Naive thymus-derived CD4-positive, alpha-beta T cell (primary cell): ENCODE data around the gene NRP1. TPM values are rescaled to one million over a fixed set of nuclear protein-coding genes. Genes with fewer than 3 reads are reported as not detected.

Experiments
- ATAC-seq: fragments of 150-1000 bp; cut with Tn5 transposase; 2 replicates; pipeline ENCODE4 v1.10.0; 2021; ENCODE audit warnings: mild to moderate bottlenecking, moderate library complexity
- CTCF ChIA-PET: fragments of 350-600 bp; sonication (Branson Sonifier 250); formaldehyde crosslinking; loops from one replicate; lab custom pipeline; 2021; ENCODE audit warnings: antibody characterized with exemption; lab: Charles Lee
- POLR2A ChIA-PET: fragments of 350-600 bp; sonication (Branson Sonifier 250); formaldehyde crosslinking; loops from one replicate; lab custom pipeline; 2021; ENCODE audit warnings: antibody characterized with exemption, inconsistent platforms; lab: Charles Lee
- DNase-seq, 9 donors: peaks; one replicate each; pipeline versions ENCODE4 v3.0.0 to v3.0.0-alpha.2; 2020 to 2022; ENCODE audit warnings: mixed read lengths in 1 of 9
- H3K27ac ChIP-seq: one replicate; pipeline ENCODE4 v1.7.0; 2013; ENCODE audit warnings: mild to moderate bottlenecking, low read depth, low read length, moderate library complexity
- H3K27me3 ChIP-seq, 2 donors: one replicate each; pipeline ENCODE4 v1.7.0; 2013; ENCODE audit warnings: low read length in 2 of 2, mild to moderate bottlenecking in 2 of 2, moderate library complexity in 2 of 2; ENCODE audit not compliant: control insufficient read depth in 2 of 2, insufficient read depth in 2 of 2
- H3K36me3 ChIP-seq, 3 experiments: 1 replicate in 2 of 3; 2 replicates in 1 of 3; pipeline ENCODE4 v1.7.0; 2013; ENCODE audit warnings: low read length in 3 of 3, mild to moderate bottlenecking in 3 of 3, moderate library complexity in 1 of 3; ENCODE audit not compliant: insufficient read depth in 3 of 3, control insufficient read depth in 2 of 3
- H3K4me1 ChIP-seq, 2 donors: one replicate each; pipeline ENCODE4 v1.7.0; 2013; ENCODE audit warnings: low read length in 2 of 2, mild to moderate bottlenecking in 2 of 2, moderate library complexity in 1 of 2; ENCODE audit not compliant: control insufficient read depth in 2 of 2, insufficient read depth in 2 of 2
- H3K4me3 ChIP-seq: 2 replicates; pipeline ENCODE4 v1.7.0; 2013; ENCODE audit warnings: mild to moderate bottlenecking, low read length
- H3K9me3 ChIP-seq, 3 experiments: 1 replicate in 2 of 3; 2 replicates in 1 of 3; pipeline ENCODE4 v1.7.0; 2013; ENCODE audit warnings: low read length in 3 of 3; ENCODE audit not compliant: control insufficient read depth in 2 of 3
- H3K27ac Mint-ChIP-seq, 9 donors: one replicate each; pipeline ENCODE4 v1.8.0; 2020 to 2022; ENCODE audit warnings: mixed read lengths in 9 of 9, mild to moderate bottlenecking in 8 of 9, moderate library complexity in 5 of 9, inconsistent platforms in 2 of 9
- H3K27me3 Mint-ChIP-seq, 5 donors: one replicate each; pipeline ENCODE4 v1.8.0; 2021 to 2022; ENCODE audit warnings: mixed read lengths in 5 of 5, mild to moderate bottlenecking in 1 of 5
- H3K36me3 Mint-ChIP-seq, 5 donors: one replicate each; pipeline ENCODE4 v1.8.0; 2020 to 2022; ENCODE audit warnings: mixed read lengths in 5 of 5, mild to moderate bottlenecking in 3 of 5, inconsistent platforms in 1 of 5
- H3K4me1 Mint-ChIP-seq, 7 donors: one replicate each; pipeline ENCODE4 v1.8.0; 2020 to 2022; ENCODE audit warnings: mixed read lengths in 7 of 7, mild to moderate bottlenecking in 3 of 7, inconsistent platforms in 1 of 7
- H3K4me3 Mint-ChIP-seq, 10 donors: one replicate each; pipeline ENCODE4 v1.8.0; 2020 to 2022; ENCODE audit warnings: mild to moderate bottlenecking in 10 of 10, mixed read lengths in 10 of 10, moderate library complexity in 6 of 10, inconsistent platforms in 2 of 10
- H3K9me3 Mint-ChIP-seq, 11 donors: one replicate each; pipeline ENCODE4 v1.8.0; 2020 to 2022; ENCODE audit warnings: mixed read lengths in 11 of 11, mild to moderate bottlenecking in 4 of 11, inconsistent platforms in 1 of 11, moderate library complexity in 1 of 11
- intact Hi-C, 2 donors: fragments of 100-400 bp; cut with micrococcal nuclease; formaldehyde crosslinking; loops; one replicate each; pipeline ENCODE4 v1.15.1; 2023
- polyA plus RNA-seq, 2 donors: library from polyadenylated mRNA; unstranded; fragments of 300-500 nt; fragmentation: Illumina TruSeq; gene quantifications; one replicate each; pipeline ENCODE4 v1.2.3, GENCODE V29; 2021
- total RNA-seq, 6 experiments: library from RNA in 5 of 6; stranded (reverse) in 5 of 6; gene quantifications; 1 replicate in 5 of 6; 2 replicates in 1 of 6; pipeline ENCODE4 v1.2.3 and lab custom pipeline; 2021 to 2026

Gene NRP1
- total and polyA plus RNA-seq, 7 experiments from 2014 or later, result 0.72 to 4.6 (median 1.6) TPM; not detected in 2

DNA sequence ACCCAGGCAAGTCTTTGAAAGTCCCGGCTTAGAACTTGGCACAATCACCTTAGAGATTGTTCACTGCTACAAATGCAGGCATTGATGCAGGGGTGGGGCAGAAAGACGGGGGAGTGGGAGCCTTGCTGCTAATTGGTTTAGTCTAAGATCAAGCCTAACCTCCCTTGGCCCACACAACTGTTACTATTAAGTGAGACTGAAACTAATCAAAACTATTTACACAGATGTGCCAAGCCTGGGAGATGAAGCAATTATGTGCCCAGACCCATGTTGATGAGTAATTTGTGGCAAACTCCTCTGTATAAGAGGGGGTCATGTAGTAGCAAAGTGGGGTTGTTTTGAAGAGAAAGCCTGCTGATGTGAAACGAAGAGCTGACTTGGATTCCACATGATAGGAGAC is 198.2 kb downstream of the NRP1 start:
- no peak for DNase-seq
- Histone ChIP-seq H3K27me3 (no peaks in the 10 kb centered on the region), H3K27ac (no peak overlapping the region), H3K4me1 (peaks cover 48 to 81% of the 10 kb centered on the region in 2 donors), H3K4me3 (no peak overlapping the region), H3K36me3 (no peaks in the 10 kb centered on the region), H3K9me3 (no peaks in the 10 kb centered on the region)
- Mint-ChIP-seq H3K36me3 (peaks cover 0 to 4% (median 0%) of the 10 kb centered on the region in 5 donors), H3K4me1 (peaks cover 37 to 83% (median 73%) of the 10 kb centered on the region in 7 donors), H3K4me3 (peak overlapping the region in 3 of 10 donors; percentile 12 to 25 (median 21)), H3K9me3 (peaks cover 0 to 2% (median 0%) of the 10 kb centered on the region in 11 donors), H3K27ac (peak overlapping the region; percentile 43 to 100 (median 95)), H3K27me3 (no peaks in the 10 kb centered on the region)
- no peak for ATAC-seq
- ChIA-PET POLR2A (interaction anchor here (1.0 to 4.9 kb wide), 2 partner anchors 9 to 26 kb away, joined by 3 to 40 read pairs; no protein-coding TSS in a partner anchor), CTCF (interaction anchor here (0.6 to 1.9 kb wide), 2 partner anchors 10 to 84 kb away, joined by 4 to 6 read pairs; no protein-coding TSS in a partner anchor)
- intact Hi-C loops, result loop anchor here (5.0 to 10.0 kb wide), 7 partner anchors 109 to 1374 kb away; partner anchors contain the start of genes CCDC7 (in 2 of the 2), KIF5B (in 2 of the 2), ARHGAP12 (in 1 of the 2) and ITGB1 (in 1 of the 2)

DNA sequence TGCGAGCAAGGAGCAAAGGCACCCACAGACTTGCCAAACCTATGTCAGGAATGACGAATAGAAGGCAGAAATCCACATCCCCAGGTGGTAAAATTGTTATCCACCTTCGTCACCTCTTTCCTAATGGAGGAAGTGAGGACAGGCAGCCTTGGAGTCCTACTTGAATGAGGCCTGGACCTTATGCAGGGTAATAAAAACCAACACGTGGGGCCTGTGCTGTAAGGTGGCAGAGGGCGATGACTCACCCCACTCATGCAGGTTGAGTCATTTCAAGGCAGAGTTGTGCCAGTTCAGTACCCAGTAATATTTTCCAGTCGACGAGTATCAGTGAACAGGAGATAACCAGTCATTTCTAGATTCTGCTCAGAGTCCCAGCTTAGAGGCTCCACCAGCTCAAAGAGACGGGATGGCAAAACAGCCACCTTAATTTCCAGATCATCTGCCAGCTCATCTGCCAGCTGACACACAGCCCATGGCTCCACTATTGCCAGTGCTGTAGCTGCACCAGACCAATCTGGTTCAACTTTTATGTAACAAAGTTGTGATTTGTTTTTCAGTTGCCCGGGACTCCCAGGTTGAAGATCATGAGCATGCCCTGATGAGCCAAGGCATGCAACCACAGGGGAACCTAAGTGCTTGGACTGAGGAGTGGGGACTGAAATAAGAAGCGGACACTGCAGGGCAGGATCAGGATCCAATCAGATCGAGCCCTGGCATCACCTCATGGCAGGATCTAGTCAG is 200.3 kb downstream of the NRP1 start:
- ATAC-seq (peak; percentile 58), DNase-seq (peak in 2 of 9 donors; percentile 61 to 64)
- Histone ChIP-seq H3K4me1 (peaks cover 35 to 85% of the 10 kb centered on the region in 2 donors), H3K27me3 (no peaks in the 10 kb centered on the region), H3K9me3 (no peaks in the 10 kb centered on the region), H3K36me3 (no peaks in the 10 kb centered on the region), H3K4me3 (no peak overlapping the region), H3K27ac (no peak overlapping the region)
- no peaks in the 10 kb centered on the region for H3K9me3 Mint-ChIP-seq
- POLR2A ChIA-PET, result interaction anchor here (0.6 to 1.8 kb wide), 9 partner anchors 8 to 839 kb away, joined by 3 to 6 read pairs (median 4); no protein-coding TSS in a partner anchor
- CTCF ChIA-PET, result interaction anchor here (0.7 to 1.5 kb wide), 4 partner anchors 21 to 1077 kb away, joined by 3 to 4 read pairs (median 4); no protein-coding TSS in a partner anchor
- H3K36me3 Mint-ChIP-seq, result peaks cover 0 to 2% (median 0%) of the 10 kb centered on the region in 5 donors
- intact Hi-C loops, result loop anchor here in 1 of 2 donors (1.0 to 10.0 kb wide), 3 partner anchors 8 to 1079 kb away; partner anchors contain the start of gene KIF5B
- no peaks in the 10 kb centered on the region for H3K27me3 Mint-ChIP-seq
- H3K4me3 Mint-ChIP-seq, result peak overlapping the region in 2 of 10 donors; percentile 27 to 50
- peaks cover 25 to 78% (median 57%) of the 10 kb centered on the region in 7 donors for H3K4me1 Mint-ChIP-seq
- peak overlapping the region in 8 of 9 donors; percentile 54 to 95 (median 82) for H3K27ac Mint-ChIP-seq

- no peak for ATAC-seq
- Histone ChIP-seq H3K27ac (no peak overlapping the region), H3K27me3 (no peaks in the 10 kb centered on the region), H3K4me1 (peaks cover 32 to 86% of the 10 kb centered on the region in 2 donors), H3K4me3 (no peak overlapping the region), H3K9me3 (no peaks in the 10 kb centered on the region), H3K36me3 (no peaks in the 10 kb centered on the region)
- no peak for DNase-seq
- H3K36me3 Mint-ChIP-seq, result peaks cover 0 to 2% (median 0%) of the 10 kb centered on the region in 5 donors
- CTCF ChIA-PET, result interaction anchor here (1.0 to 1.5 kb wide), 2 partner anchors 22 to 124 kb away, joined by 4 read pairs; no protein-coding TSS in a partner anchor
- intact Hi-C loops, result loop anchor here in 1 of 2 donors (10.0 kb wide), 1 partner anchor 1079 kb away; the partner anchor contains the start of gene KIF5B
- peak overlapping the region in 7 of 9 donors; percentile 59 to 95 (median 82) for H3K27ac Mint-ChIP-seq
- peaks cover 0 to 1% (median 0%) of the 10 kb centered on the region in 11 donors for H3K9me3 Mint-ChIP-seq
- POLR2A ChIA-PET, result interaction anchor here (1.0 to 1.8 kb wide), 3 partner anchors 10 to 18 kb away, joined by 3 to 6 read pairs (median 5); no protein-coding TSS in a partner anchor
- H3K27me3 Mint-ChIP-seq, result no peaks in the 10 kb centered on the region
- H3K4me3 Mint-ChIP-seq, result no peak overlapping the region
- H3K4me1 Mint-ChIP-seq, result peaks cover 31 to 81% (median 60%) of the 10 kb centered on the region in 7 donors
These were observed 200.9 kb downstream of the NRP1 start for GRCh38 chr10:33133557-33133956.

GRCh38 chr10:33132626-33133025 is 201.8 kb downstream of the NRP1 start:
- DNase-seq (no peak), ATAC-seq (peak; percentile 60)
- no peak overlapping the region for H3K27ac ChIP-seq
- peaks cover 23 to 77% of the 10 kb centered on the region in 2 donors for H3K4me1 ChIP-seq
- peaks cover 0 to 2% (median 0%) of the 10 kb centered on the region in 5 donors for H3K36me3 Mint-ChIP-seq
- no peak overlapping the region for H3K4me3 Mint-ChIP-seq
- intact Hi-C loops, result loop anchor here in 1 of 2 donors (10.0 kb wide), 1 partner anchor 1078 kb away; the partner anchor contains the start of gene KIF5B
- H3K36me3 ChIP-seq, result no peaks in the 10 kb centered on the region
- peak overlapping the region in 6 of 9 donors; percentile 34 to 95 (median 73) for H3K27ac Mint-ChIP-seq
- no peak overlapping the region for H3K4me3 ChIP-seq
- ChIA-PET CTCF (no interaction called here), POLR2A (no interaction called here)
- H3K9me3 ChIP-seq, result no peaks in the 10 kb centered on the region
- peaks cover 0 to 1% (median 0%) of the 10 kb centered on the region in 11 donors for H3K9me3 Mint-ChIP-seq
- peaks cover 29 to 72% (median 59%) of the 10 kb centered on the region in 7 donors for H3K4me1 Mint-ChIP-seq
- no peaks in the 10 kb centered on the region for H3K27me3 ChIP-seq
- no peaks in the 10 kb centered on the region for H3K27me3 Mint-ChIP-seq

DNA sequence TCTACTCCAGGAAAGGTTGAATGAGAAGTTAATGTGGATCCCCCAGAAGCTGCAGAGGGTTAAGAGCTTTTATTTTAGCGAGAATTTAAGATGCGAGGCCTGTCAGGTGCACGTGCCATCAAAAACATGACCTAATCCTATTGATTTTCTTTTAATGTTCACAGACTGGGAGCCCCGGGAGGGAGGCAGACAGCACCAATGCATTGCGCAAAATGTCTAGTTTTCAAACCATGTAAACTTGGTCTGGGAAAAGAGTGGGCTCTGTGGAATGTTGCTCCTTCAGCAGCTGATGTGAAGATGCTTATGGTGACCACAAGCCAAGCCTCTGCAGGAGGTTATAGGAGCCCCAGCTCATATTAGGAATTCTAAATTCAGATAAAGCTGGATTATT is 204.5 kb downstream of the NRP1 start:
- DNase-seq, result no peak
- no peak for ATAC-seq
- peaks cover 40 to 78% (median 69%) of the 10 kb centered on the region in 7 donors for H3K4me1 Mint-ChIP-seq
- intact Hi-C loops, result loop anchor here in 1 of 2 donors (10.0 kb wide), 1 partner anchor 1075 kb away; the partner anchor contains the start of gene KIF5B
- H3K9me3 Mint-ChIP-seq, result peaks cover 0 to 2% (median 0%) of the 10 kb centered on the region in 11 donors
- peaks cover 32 to 83% of the 10 kb centered on the region in 2 donors for H3K4me1 ChIP-seq
- H3K36me3 Mint-ChIP-seq, result peaks cover 0 to 1% (median 0%) of the 10 kb centered on the region in 5 donors
- no peaks in the 10 kb centered on the region for H3K36me3 ChIP-seq
- no peak overlapping the region for H3K4me3 ChIP-seq
- ChIA-PET POLR2A (interaction anchor here (1.7 kb wide), 1 partner anchor 9 kb away, joined by 7 read pairs; no protein-coding TSS in a partner anchor), CTCF (interaction anchor here (1.8 kb wide), 1 partner anchor 14 kb away, joined by 8 read pairs; no protein-coding TSS in a partner anchor)
- H3K4me3 Mint-ChIP-seq, result no peak overlapping the region
- H3K9me3 ChIP-seq, result no peaks in the 10 kb centered on the region
- peak overlapping the region in 5 of 9 donors; percentile 23 to 72 (median 49) for H3K27ac Mint-ChIP-seq
- H3K27me3 Mint-ChIP-seq, result no peaks in the 10 kb centered on the region
- H3K27ac ChIP-seq, result no peak overlapping the region
- H3K27me3 ChIP-seq, result no peaks in the 10 kb centered on the region
